H1 (cell line): ENCODE measurements around the gene SPAG17. TPM values are rescaled to one million over a fixed set of nuclear protein-coding genes. Genes with fewer than 3 reads are reported as not detected.

ENCODE experiments used
- CTCF ChIA-PET: fragments of 300-600 bp; sonication (Branson Sonifier 250); formaldehyde crosslinking; loops from one replicate; lab custom pipeline; 2021; ENCODE audit not compliant: partially characterized antibody; lab: Charles Lee
- POLR2A ChIA-PET: fragments of 300-600 bp; sonication (Branson Sonifier 250); formaldehyde crosslinking; loops from one replicate; lab custom pipeline; 2021; ENCODE audit warnings: inconsistent platforms; ENCODE audit not compliant: partially characterized antibody; lab: Charles Lee
- DNase-seq, 2 experiments: peaks; one replicate each; pipeline versions ENCODE4 v3.0.0 to v3.0.0-alpha.2; 2010 to 2022; ENCODE audit warnings: low spot score in 2 of 2, low read depth in 1 of 2, mixed read lengths in 1 of 2
- FAIRE-seq: peaks from 2 replicates; lab custom pipeline; 2011; peaks lifted over from hg19 to GRCh38; lab: Jason Lieb, UNC
- H2AFZ ChIP-seq: 2 replicates; pipeline ENCODE4 v1.8.1; 2012; ENCODE audit warnings: low read length, inconsistent platforms
- H2AK5ac ChIP-seq: 2 replicates; pipeline ENCODE4 v1.6.1; 2013; ENCODE audit warnings: low read depth, low read length
- H2BK120ac ChIP-seq: replicated peaks from 2 replicates; pipeline ENCODE3; 2013; ENCODE audit warnings: low read depth, low read length, inconsistent platforms
- H2BK12ac ChIP-seq: 2 replicates; pipeline ENCODE4 v1.6.1; 2013; ENCODE audit warnings: low read depth, low read length
- H2BK15ac ChIP-seq: 2 replicates; pipeline ENCODE4 v1.6.1; 2013; ENCODE audit warnings: low read length
- H2BK20ac ChIP-seq: 2 replicates; pipeline ENCODE4 v1.6.1; 2013; ENCODE audit warnings: low read length
- H2BK5ac ChIP-seq: 2 replicates; pipeline ENCODE4 v1.6.1; 2013; ENCODE audit warnings: low read depth, low read length
- H3K14ac ChIP-seq: 2 replicates; pipeline ENCODE4 v1.6.1; 2013; ENCODE audit warnings: inconsistent platforms; ENCODE audit not compliant: insufficient read length
- H3K18ac ChIP-seq: 2 replicates; pipeline ENCODE4 v1.6.1; 2013; ENCODE audit warnings: low read length; ENCODE audit errors: extremely low read depth
- H3K23ac ChIP-seq: 2 replicates; pipeline ENCODE4 v1.6.1; 2013; ENCODE audit warnings: inconsistent platforms; ENCODE audit not compliant: insufficient read length
- H3K23me2 ChIP-seq: 2 replicates; pipeline ENCODE4 v1.6.1; 2013; ENCODE audit warnings: low read depth, low read length
- H3K27ac ChIP-seq: 2 replicates; pipeline ENCODE4 v1.6.1; 2011; ENCODE audit warnings: low read depth, low read length, inconsistent platforms
- H3K27me3 ChIP-seq, 4 experiments: replicated peaks in 1 of 4; 1 replicate in 1 of 4; 2 replicates in 3 of 4; pipeline versions ENCODE4 v1.6.1 to v1.8.1; 2011 to 2013; ENCODE audit warnings: low read length in 3 of 4, mild to moderate bottlenecking in 3 of 4, inconsistent platforms in 2 of 4, mixed read lengths in 2 of 4, moderate library complexity in 1 of 4; ENCODE audit not compliant: control insufficient read depth in 3 of 4, insufficient read depth in 3 of 4; ENCODE audit errors: extremely low read depth in 1 of 4
- H3K36me3 ChIP-seq, 4 experiments: 2 replicates each; pipeline versions ENCODE4 v1.6.1 to v1.8.1; 2011 to 2013; ENCODE audit warnings: mild to moderate bottlenecking in 4 of 4, low read length in 3 of 4, moderate library complexity in 2 of 4, control low read depth in 1 of 4, inconsistent platforms in 1 of 4; ENCODE audit not compliant: insufficient read depth in 4 of 4, control insufficient read depth in 2 of 4
- H3K4ac ChIP-seq: replicated peaks from 2 replicates; pipeline ENCODE3; 2013; ENCODE audit warnings: low read length, low read depth, mixed read lengths, inconsistent platforms; ENCODE audit not compliant: insufficient read length
- H3K4me1 ChIP-seq, 4 experiments: replicated peaks in 1 of 4; 1 replicate in 1 of 4; 2 replicates in 3 of 4; pipeline versions ENCODE4 v1.6.1 to v1.8.1; 2011 to 2013; ENCODE audit warnings: low read length in 3 of 4, inconsistent platforms in 2 of 4, mixed read lengths in 1 of 4; ENCODE audit not compliant: insufficient read depth in 4 of 4, control insufficient read depth in 3 of 4
- H3K4me2 ChIP-seq, 2 experiments: 2 replicates each; pipeline versions ENCODE4 v1.6.1 to v1.8.1; 2011 to 2013; ENCODE audit warnings: low read depth in 2 of 2, low read length in 2 of 2, control low read depth in 1 of 2, inconsistent platforms in 1 of 2, mild to moderate bottlenecking in 1 of 2; ENCODE audit not compliant: insufficient read depth in 1 of 2
- H3K4me3 ChIP-seq, 4 experiments: fragments of 200-600, 300-600 bp in 1 of 4; sonication (generic), shearing (Covaris generic), sonication (Bioruptor Twin) in 1 of 4; 2 replicates each; pipeline versions ENCODE4 v1.5.1 to v1.8.1; 2011 to 2016; ENCODE audit warnings: low read length in 4 of 4, low read depth in 3 of 4, control low read depth in 2 of 4, inconsistent platforms in 2 of 4, mild to moderate bottlenecking in 2 of 4, mixed read lengths in 1 of 4, moderate library complexity in 1 of 4; ENCODE audit not compliant: insufficient read depth in 2 of 4; ENCODE audit errors: extremely low read depth in 1 of 4
- H3K56ac ChIP-seq: replicated peaks from 2 replicates; pipeline ENCODE3; 2013; ENCODE audit warnings: low read depth, mild to moderate bottlenecking, mixed read lengths, low read length, inconsistent platforms; ENCODE audit not compliant: insufficient read length
- H3K79me1 ChIP-seq: 2 replicates; pipeline ENCODE4 v1.6.1; 2013; ENCODE audit warnings: low read depth, low read length, control low read depth
- H3K79me2 ChIP-seq, 2 experiments: 2 replicates each; pipeline versions ENCODE4 v1.6.1 to v1.8.1; 2012 to 2013; ENCODE audit warnings: low read length in 2 of 2, mild to moderate bottlenecking in 2 of 2, inconsistent platforms in 1 of 2; ENCODE audit not compliant: insufficient read depth in 2 of 2, control insufficient read depth in 1 of 2
- H3K9ac ChIP-seq, 4 experiments: replicated peaks in 1 of 4; 1 replicate in 1 of 4; 2 replicates in 3 of 4; pipeline versions ENCODE4 v1.6.1 to v1.8.1; 2011 to 2013; ENCODE audit warnings: low read depth in 3 of 4, low read length in 3 of 4, control low read depth in 2 of 4, mild to moderate bottlenecking in 2 of 4, moderate library complexity in 2 of 4, inconsistent platforms in 1 of 4; ENCODE audit errors: extremely low read depth in 1 of 4
- H3K9me3 ChIP-seq, 2 experiments: 2 replicates each; pipeline versions ENCODE4 v1.6.1 to v1.8.1; 2012 to 2013; ENCODE audit warnings: mild to moderate bottlenecking in 2 of 2, moderate library complexity in 2 of 2, control low read depth in 1 of 2, inconsistent platforms in 1 of 2, low read depth in 1 of 2, low read length in 1 of 2, mixed read lengths in 1 of 2; ENCODE audit not compliant: insufficient read depth in 2 of 2
- H4K20me1 ChIP-seq, 2 experiments: replicated peaks in 1 of 2; 2 replicates each; pipeline versions ENCODE3 to v1.8.1; 2011 to 2013; ENCODE audit warnings: inconsistent platforms in 2 of 2, low read length in 2 of 2, mild to moderate bottlenecking in 1 of 2; ENCODE audit not compliant: insufficient read depth in 2 of 2, control insufficient read depth in 1 of 2
- H4K5ac ChIP-seq: 2 replicates; pipeline ENCODE4 v1.6.1; 2013; ENCODE audit warnings: low read length, low read depth, mixed read lengths, inconsistent platforms; ENCODE audit not compliant: insufficient read length
- H4K8ac ChIP-seq: 2 replicates; pipeline ENCODE4 v1.8.0; 2013; ENCODE audit warnings: mild to moderate bottlenecking, moderate library complexity, low read length, inconsistent platforms; ENCODE audit not compliant: insufficient read depth; ENCODE audit errors: extremely low read depth
- H4K91ac ChIP-seq: replicated peaks from 2 replicates; pipeline ENCODE3; 2013; ENCODE audit warnings: low read length, mixed read lengths, inconsistent platforms; ENCODE audit not compliant: insufficient read length
- BCL11A ChIP-seq, 2 experiments: IDR thresholded peaks; one replicate each; pipeline ENCODE4 v1.6.1; 2011; ENCODE audit warnings: low read depth in 2 of 2, low read length in 2 of 2, mild to moderate bottlenecking in 2 of 2
- CHD1 ChIP-seq: IDR thresholded peaks from 2 replicates; pipeline ENCODE4 v1.6.1; 2012; ENCODE audit warnings: low read depth, low read length, improper control_type of control experiment
- CREB1 ChIP-seq: IDR thresholded peaks from 2 replicates; pipeline ENCODE4 v1.6.1; 2012; ENCODE audit warnings: inconsistent platforms
- JUND ChIP-seq: IDR thresholded peaks from 2 replicates; pipeline ENCODE4 v1.6.1; 2011; ENCODE audit warnings: mild to moderate bottlenecking, improper control_type of control experiment, low read length
- POLR2AphosphoS5 ChIP-seq: IDR thresholded peaks from 2 replicates; pipeline ENCODE4 v1.6.1; 2011; ENCODE audit warnings: low read depth, low read length
- RFX5 ChIP-seq: IDR thresholded peaks from 2 replicates; pipeline ENCODE4 v1.6.1; 2011; ENCODE audit warnings: low read depth, low read length, improper control_type of control experiment, borderline replicate concordance
- ZNF274 ChIP-seq: IDR thresholded peaks from 2 replicates; pipeline ENCODE4 v1.7.0; 2012; ENCODE audit warnings: low read length, borderline replicate concordance; ENCODE audit errors: extremely low read depth
- WGBS, 2 experiments: shearing (Covaris generic) in 1 of 2; methylation state at CpG; one replicate each; pipeline versions ENCODE4 v1.1.6 to v1.1.7; 2013 to 2015; ENCODE audit warnings: low lambda C conversion rate in 2 of 2, mixed read lengths in 2 of 2, inconsistent platforms in 1 of 2, low coverage in 1 of 2, missing lambda C conversion rate in 1 of 2; ENCODE audit not compliant: insufficient replicate concordance in 2 of 2, insufficient coverage in 1 of 2, insufficient read length in 1 of 2; ENCODE audit errors: extremely low coverage in 1 of 2, missing lambda C conversion rate in 1 of 2; 5-methylcytosine and 5-hydroxymethylcytosine counted together
- polyA plus RNA-seq, 7 experiments: library from polyadenylated mRNA; depleted of rRNA in 3 of 7; stranded (reverse) in 5 of 7; unstranded in 2 of 7; fragments of >200 nt in 5 of 7; fragments of 200-250 nt in 2 of 7; gene quantifications; 1 replicate in 5 of 7; 2 replicates in 1 of 7; 4 replicates in 1 of 7; pipeline versions ENCODE4 v1.2.1 to v1.2.3, GENCODE V29; 2011 to 2013; ENCODE audit warnings: missing spikeins in 2 of 7, mixed read lengths in 2 of 7
- total RNA-seq: library from RNA; stranded (reverse); fragmentation: NEBNext Ultra II Directional; extraction: Animal tissue kit (Norgen Biotek cat#: 25700); gene quantifications from 2 replicates; pipeline ENCODE4 v1.2.1, GENCODE V29; 2021

SPAG17 gene
- total and polyA plus RNA-seq, 2 of the 8 experiments (the other 6 are each of a cell fraction or from before 2014, with no cell fraction given): 0.56 to 0.62 TPM

GRCh38 chr1:118104951-118105350 lies 80.1 kb downstream of the SPAG17 start:
- H2BK5ac ChIP-seq: no peak overlapping the region
- no peak for TF ChIP-seq JUND
- TF ChIP-seq POLR2AphosphoS5: no peak
- no peak for TF ChIP-seq ZNF274
- no peak for TF ChIP-seq CHD1
- no peak for TF ChIP-seq BCL11A (IDR thresholded peaks at IDR 0.05; ENCODE audit: low read depth in 2 of 2, low read length in 2 of 2)
- no peak for TF ChIP-seq RFX5
- TF ChIP-seq CREB1: no peak
- no peak overlapping the region for H3K4me3 ChIP-seq
- POLR2A ChIA-PET: no interaction called here
- H2BK15ac ChIP-seq: no peak overlapping the region
- peak overlapping the region; percentile 48 for H3K56ac ChIP-seq
- no peak overlapping the region for H2BK120ac ChIP-seq
- WGBS, 2 experiments: 97% methylated on average over 3 of the region's 3 CpGs; no CpG with 5 or more reads in 1 of the 2 experiments
- no peak overlapping the region for H2AK5ac ChIP-seq
- no peak overlapping the region for H4K91ac ChIP-seq
- H3K9ac ChIP-seq: no peak overlapping the region
- no peak overlapping the region for H2BK12ac ChIP-seq
- no peak overlapping the region for H3K27ac ChIP-seq
- H2BK20ac ChIP-seq: no peak overlapping the region
- H3K79me2 ChIP-seq: no peaks in the 10 kb centered on the region
- CTCF ChIA-PET: no interaction called here
- H3K9me3 ChIP-seq: no peaks in the 10 kb centered on the region
- H3K23me2 ChIP-seq: no peaks in the 10 kb centered on the region; the same call in 1 of the 2 replicates
- H3K4ac ChIP-seq: no peak overlapping the region
- H3K23ac ChIP-seq: no peak overlapping the region
- no peaks in the 10 kb centered on the region for H3K4me1 ChIP-seq
- H4K20me1 ChIP-seq: no peaks in the 10 kb centered on the region
- no peak overlapping the region for H2AFZ ChIP-seq
- no peaks in the 10 kb centered on the region for H3K27me3 ChIP-seq
- no peaks in the 10 kb centered on the region for H3K36me3 ChIP-seq
- no peak overlapping the region for H4K8ac ChIP-seq
- H3K14ac ChIP-seq: no peak overlapping the region
- H3K79me1 ChIP-seq: no peaks in the 10 kb centered on the region
- H3K4me2 ChIP-seq: no peak overlapping the region
- FAIRE-seq: no peak
- H4K5ac ChIP-seq: no peak overlapping the region
- no peak for DNase-seq
- H3K18ac ChIP-seq: no peak overlapping the region
